Gastroesophageal sphincter (tissue), 2 donors: Measurements from ENCODE around the gene USP50.

Experiments
- POLR2A ChIP-seq, 2 donors: fragments of 450-650 bp; IDR thresholded peaks; one replicate each; pipeline ENCODE4 v1.6.1; 2017; ENCODE audit warnings: antibody characterized with exemption in 2 of 2, mild to moderate bottlenecking in 2 of 2, moderate library complexity in 1 of 2
- POLR2AphosphoS5 ChIP-seq: sonication (generic); formaldehyde crosslinking; IDR thresholded peaks from one replicate; pipeline ENCODE4 v1.6.1; 2017; ENCODE audit warnings: antibody characterized with exemption

GRCh38 chr15:50487287-50487686 lies 59.2 kb downstream of the USP50 start:
- TF ChIP-seq POLR2A (IDR thresholded peaks at IDR 0.05) (no peak), POLR2AphosphoS5 (no peak)
